Right lobe of liver (tissue), 6 donors: ENCODE results near the gene CPED1. TPM values are rescaled to one million over a fixed set of nuclear protein-coding genes. Genes with fewer than 3 reads are reported as not detected.

Experiments used
- ATAC-seq, 4 donors: fragments of 200-7000 bp; cut with Tn5 transposase; one replicate each; pipeline ENCODE4 v1.9.1; 2020; ENCODE audit warnings: mild to moderate bottlenecking in 4 of 4, moderate library complexity in 4 of 4
- DNase-seq, 3 donors: peaks; one replicate each; pipeline ENCODE4 v3.0.0-alpha.2; 2020
- H3K27ac ChIP-seq, 3 donors: fragments of 200-600 bp; one replicate each; pipeline ENCODE4 v1.8.0; 2022
- H3K27me3 ChIP-seq, 2 donors: fragments of 200-600 bp; one replicate each; pipeline ENCODE4 v1.8.0; 2022
- H3K36me3 ChIP-seq, 4 donors: fragments of 200-600 bp; sonication (generic) in 1 of 4; one replicate each; pipeline versions ENCODE4 v1.5.1 to v1.8.0; 2017 to 2022; ENCODE audit warnings: control low read depth in 1 of 4
- H3K4me1 ChIP-seq, 4 donors: fragments of 200-600 bp; sonication (generic) in 1 of 4; one replicate each; pipeline versions ENCODE4 v1.5.1 to v1.8.0; 2017 to 2022; ENCODE audit warnings: control low read depth in 1 of 4
- H3K4me3 ChIP-seq, 3 donors: fragments of 200-600 bp; one replicate each; pipeline ENCODE4 v1.8.0; 2022
- H3K9me3 ChIP-seq, 4 donors: fragments of 200-600 bp; sonication (generic) in 1 of 4; one replicate each; pipeline versions ENCODE4 v1.5.1 to v1.8.0; 2017 to 2022; ENCODE audit warnings: control low read depth in 1 of 4
- POLR2A ChIP-seq: fragments of 450-650 bp; IDR thresholded peaks from one replicate; pipeline ENCODE4 v1.6.1; 2017; ENCODE audit warnings: antibody characterized with exemption, mild to moderate bottlenecking
- WGBS: methylation state at CpG from one replicate; pipeline ENCODE4 v1.1.6; 2018; ENCODE audit warnings: low coverage, low lambda C conversion rate; ENCODE audit not compliant: insufficient coverage; ENCODE audit errors: missing lambda C conversion rate; 5-methylcytosine and 5-hydroxymethylcytosine counted together
- intact Hi-C, 2 donors: fragments of 100-400 bp; cut with DNase I; formaldehyde crosslinking; loops; one replicate each; pipeline versions ENCODE4 v1.11.2 to v1.14.1; 2022
- total RNA-seq, 6 experiments: library from RNA; depleted of rRNA in 2 of 6; stranded (reverse); fragments of >200 nt in 2 of 6; fragmentation: NEBNext Ultra II Directional in 3 of 6; extraction: Animal tissue kit (Norgen Biotek cat#: 25700) in 3 of 6; gene quantifications; one replicate each; pipeline versions ENCODE4 v1.1.0 to v1.2.4, GENCODE V29; 2016 to 2023
- TF ChIP-seq, protein P1 (sequence below), 4 donors: fragments of 200-600 bp in 3 of 4; fragments of 450-650 bp in 1 of 4; IDR thresholded peaks; one replicate each; pipeline versions ENCODE4 v1.5.1 to v1.8.0; 2016 to 2022; ENCODE audit warnings: antibody characterized with exemption in 4 of 4, mild to moderate bottlenecking in 2 of 4
- donor health status: DM: no; HTN: yes; CAD: no.
- donor health status: DM: no; HTN: no; CAD: no.
- donor health status: DM: no; HTN: no; CAD: no.
- donor health status: DM: no; HTN: yes; CAD: no.
- donor health status: DM: no; HTN: yes; CAD: no.

The CPED1 gene
- total RNA-seq, 6 experiments from 2014 or later = 24.3 to 45.8 (median 34.9) TPM

GRCh38 chr7:120955577-120956149, 32.8 kb upstream of the CPED1 start:
- H3K27me3 ChIP-seq = no peaks in the 10 kb centered on the region
- TF ChIP-seq, protein P1, sequence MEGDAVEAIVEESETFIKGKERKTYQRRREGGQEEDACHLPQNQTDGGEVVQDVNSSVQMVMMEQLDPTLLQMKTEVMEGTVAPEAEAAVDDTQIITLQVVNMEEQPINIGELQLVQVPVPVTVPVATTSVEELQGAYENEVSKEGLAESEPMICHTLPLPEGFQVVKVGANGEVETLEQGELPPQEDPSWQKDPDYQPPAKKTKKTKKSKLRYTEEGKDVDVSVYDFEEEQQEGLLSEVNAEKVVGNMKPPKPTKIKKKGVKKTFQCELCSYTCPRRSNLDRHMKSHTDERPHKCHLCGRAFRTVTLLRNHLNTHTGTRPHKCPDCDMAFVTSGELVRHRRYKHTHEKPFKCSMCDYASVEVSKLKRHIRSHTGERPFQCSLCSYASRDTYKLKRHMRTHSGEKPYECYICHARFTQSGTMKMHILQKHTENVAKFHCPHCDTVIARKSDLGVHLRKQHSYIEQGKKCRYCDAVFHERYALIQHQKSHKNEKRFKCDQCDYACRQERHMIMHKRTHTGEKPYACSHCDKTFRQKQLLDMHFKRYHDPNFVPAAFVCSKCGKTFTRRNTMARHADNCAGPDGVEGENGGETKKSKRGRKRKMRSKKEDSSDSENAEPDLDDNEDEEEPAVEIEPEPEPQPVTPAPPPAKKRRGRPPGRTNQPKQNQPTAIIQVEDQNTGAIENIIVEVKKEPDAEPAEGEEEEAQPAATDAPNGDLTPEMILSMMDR (IDR thresholded peaks at IDR 0.05) = no peak
- TF ChIP-seq POLR2A = no peak
- intact Hi-C loops = no loop called here
- ATAC-seq (no peak), DNase-seq (no peak)
- H3K27ac ChIP-seq = no peak overlapping the region
- peaks cover 0 to 8% (median 0%) of the 10 kb centered on the region in 4 donors for H3K4me1 ChIP-seq
- 81% methylated on average over 3 of the region's 3 CpGs for WGBS
- H3K9me3 ChIP-seq = no peaks in the 10 kb centered on the region
- no peak overlapping the region for H3K4me3 ChIP-seq
- H3K36me3 ChIP-seq = peaks cover 0 to 41% (median 12%) of the 10 kb centered on the region in 4 donors

GRCh38 chr7:120959929-120960484, 28.5 kb upstream of the CPED1 start:
- WGBS = 90% methylated on average over 8 of the region's 8 CpGs
- intact Hi-C loops = no loop called here
- H3K4me1 ChIP-seq = peaks cover 0 to 4% (median 0%) of the 10 kb centered on the region in 4 donors
- TF ChIP-seq, protein P1 (IDR thresholded peaks at IDR 0.05) = no peak
- no peak for TF ChIP-seq POLR2A
- H3K4me3 ChIP-seq = no peak overlapping the region
- H3K27me3 ChIP-seq = no peaks in the 10 kb centered on the region
- DNase-seq = no peak
- H3K36me3 ChIP-seq = peaks cover 0 to 23% (median 14%) of the 10 kb centered on the region in 4 donors
- H3K9me3 ChIP-seq = no peaks in the 10 kb centered on the region
- ATAC-seq = no peak
- H3K27ac ChIP-seq = no peak overlapping the region

- Histone ChIP-seq H3K36me3 (peaks cover 0 to 21% (median 8%) of the 10 kb centered on the region in 4 donors), H3K9me3 (no peaks in the 10 kb centered on the region), H3K4me1 (peaks cover 0 to 4% (median 0%) of the 10 kb centered on the region in 4 donors), H3K27me3 (no peaks in the 10 kb centered on the region), H3K4me3 (no peak overlapping the region), H3K27ac (no peak overlapping the region)
- no peak for TF ChIP-seq POLR2A
- TF ChIP-seq, protein P1 (IDR thresholded peaks at IDR 0.05) = no peak
- no peak for ATAC-seq
- no peak for DNase-seq
- intact Hi-C loops = no loop called here
- 88% methylated on average over 1 of the region's 1 CpG for WGBS
Observed at GRCh38 chr7:120960714-120961113, 27.8 kb upstream of the CPED1 start.

GRCh38 chr7:120961638-120962173, 26.8 kb upstream of the CPED1 start:
- intact Hi-C loops = no loop called here
- TF ChIP-seq POLR2A = no peak
- TF ChIP-seq, protein P1 (IDR thresholded peaks at IDR 0.05) = no peak
- Histone ChIP-seq H3K4me1 (peaks cover 0 to 4% (median 0%) of the 10 kb centered on the region in 4 donors), H3K4me3 (no peak overlapping the region), H3K27ac (no peak overlapping the region), H3K9me3 (no peaks in the 10 kb centered on the region), H3K36me3 (peaks cover 0 to 18% (median 5%) of the 10 kb centered on the region in 4 donors), H3K27me3 (no peaks in the 10 kb centered on the region)
- ATAC-seq = no peak
- DNase-seq = no peak
- 60% methylated on average over 1 of the region's 1 CpG for WGBS
